ENCODE measurements around the gene CCDC178. TPM values are rescaled to one million over a fixed set of nuclear protein-coding genes. Genes with fewer than 3 reads are reported as not detected.

CCDC178 gene
- polyA plus RNA-seq (2011; rRNA removed) (0.12 TPM in 1 of 2 replicates, not detected in the other), polyA minus RNA-seq (2011; rRNA and poly(A)+ RNA removed) (not detected in 2 replicates)

DNA sequence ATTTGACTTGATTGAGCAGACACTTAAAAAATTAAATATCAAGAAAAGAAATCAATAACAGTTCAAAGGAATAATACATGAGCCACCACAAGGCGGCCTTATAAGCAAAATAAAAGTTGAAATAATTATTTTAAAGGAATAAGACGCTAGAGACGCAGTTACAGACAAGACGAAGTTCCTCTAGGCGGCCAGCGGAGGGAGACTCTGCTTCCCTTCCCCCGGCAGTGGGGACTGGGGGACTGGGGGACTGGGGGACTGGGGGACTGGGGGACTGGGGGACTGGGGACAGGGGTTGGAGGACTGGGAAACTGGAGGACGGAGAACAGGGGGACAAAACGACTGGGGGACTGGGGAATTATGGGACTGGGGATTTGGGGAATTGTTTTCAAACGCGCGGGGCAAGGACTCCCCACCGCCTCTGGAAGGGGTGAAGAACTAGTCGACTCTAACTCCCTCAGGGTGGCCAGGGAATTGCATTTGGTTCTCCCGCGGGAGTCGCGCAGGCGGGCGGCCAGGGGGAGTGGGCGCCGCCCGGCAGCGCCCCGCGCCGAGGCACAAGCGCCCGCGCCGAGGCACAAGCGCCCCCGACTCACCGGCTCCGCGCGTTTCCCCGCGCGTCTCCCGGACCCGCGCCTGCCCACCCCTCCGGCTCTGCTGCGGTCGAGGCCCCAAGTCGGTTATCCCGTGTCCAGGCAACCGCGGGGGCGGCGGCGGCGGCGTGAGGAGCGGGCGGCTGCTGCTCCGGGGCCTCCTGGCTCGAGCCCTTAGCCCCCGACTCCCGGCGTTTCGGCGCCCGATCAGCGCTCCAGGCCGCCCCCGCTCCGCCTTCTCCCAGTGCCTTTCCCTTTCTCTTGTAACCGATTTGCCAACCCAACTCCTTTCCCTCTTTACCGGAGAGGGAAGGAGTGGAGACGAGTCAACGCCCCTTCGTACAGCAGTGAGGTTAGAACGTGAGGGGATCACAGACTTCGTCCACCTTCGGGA is at the start of gene CCDC178:
Gene CCDC178 (minus strand): TSS at position 662 of the 984 bp plus-strand sequence. CDS start 28,633 bp downstream, outside the sequence.
- peak within 1 kb of the TSS; percentile 36 for H3K4me3 ChIP-seq (ENCODE audit: low read depth, low read length)
- TF ChIP-seq, protein P1, sequence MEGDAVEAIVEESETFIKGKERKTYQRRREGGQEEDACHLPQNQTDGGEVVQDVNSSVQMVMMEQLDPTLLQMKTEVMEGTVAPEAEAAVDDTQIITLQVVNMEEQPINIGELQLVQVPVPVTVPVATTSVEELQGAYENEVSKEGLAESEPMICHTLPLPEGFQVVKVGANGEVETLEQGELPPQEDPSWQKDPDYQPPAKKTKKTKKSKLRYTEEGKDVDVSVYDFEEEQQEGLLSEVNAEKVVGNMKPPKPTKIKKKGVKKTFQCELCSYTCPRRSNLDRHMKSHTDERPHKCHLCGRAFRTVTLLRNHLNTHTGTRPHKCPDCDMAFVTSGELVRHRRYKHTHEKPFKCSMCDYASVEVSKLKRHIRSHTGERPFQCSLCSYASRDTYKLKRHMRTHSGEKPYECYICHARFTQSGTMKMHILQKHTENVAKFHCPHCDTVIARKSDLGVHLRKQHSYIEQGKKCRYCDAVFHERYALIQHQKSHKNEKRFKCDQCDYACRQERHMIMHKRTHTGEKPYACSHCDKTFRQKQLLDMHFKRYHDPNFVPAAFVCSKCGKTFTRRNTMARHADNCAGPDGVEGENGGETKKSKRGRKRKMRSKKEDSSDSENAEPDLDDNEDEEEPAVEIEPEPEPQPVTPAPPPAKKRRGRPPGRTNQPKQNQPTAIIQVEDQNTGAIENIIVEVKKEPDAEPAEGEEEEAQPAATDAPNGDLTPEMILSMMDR (IDR thresholded peaks at IDR 0.05; ENCODE audit: low read depth, low read length): peak; percentile 47
- ChIA-PET POLR2A (no interaction called here), CTCF (interaction anchor here (0.9 kb wide), 1 partner anchor 11 kb away, joined by 3 read pairs; no protein-coding TSS in a partner anchor)
- no peak for DNase-seq (ENCODE audit: low read depth, low spot score)
- no peaks in the 10 kb centered on the region for H3K9me3 ChIP-seq (ENCODE audit: control insufficient read depth, insufficient read depth, low read length)
- H3K27me3 ChIP-seq (ENCODE audit: control insufficient read depth, insufficient read depth, low read length): no peaks in the 10 kb centered on the region
- no peak within 1 kb of the TSS for H3K27ac ChIP-seq (ENCODE audit: low read depth, low read length)

GRCh38 chr18:33483908-33484307 is 43.4 kb upstream of the CCDC178 start:
- Histone ChIP-seq H3K9me3 (ENCODE audit: control insufficient read depth, insufficient read depth, low read length) (no peaks in the 10 kb centered on the region), H3K27ac (ENCODE audit: low read depth, low read length) (no peak overlapping the region), H3K27me3 (ENCODE audit: control insufficient read depth, insufficient read depth, low read length) (no peaks in the 10 kb centered on the region), H3K4me3 (ENCODE audit: low read depth, low read length) (no peak overlapping the region)
- TF ChIP-seq, protein P1 (IDR thresholded peaks at IDR 0.05; ENCODE audit: low read depth, low read length): no peak
- DNase-seq (ENCODE audit: low read depth, low spot score): no peak
- POLR2A ChIA-PET: no interaction called here
- CTCF ChIA-PET: no interaction called here

DNA sequence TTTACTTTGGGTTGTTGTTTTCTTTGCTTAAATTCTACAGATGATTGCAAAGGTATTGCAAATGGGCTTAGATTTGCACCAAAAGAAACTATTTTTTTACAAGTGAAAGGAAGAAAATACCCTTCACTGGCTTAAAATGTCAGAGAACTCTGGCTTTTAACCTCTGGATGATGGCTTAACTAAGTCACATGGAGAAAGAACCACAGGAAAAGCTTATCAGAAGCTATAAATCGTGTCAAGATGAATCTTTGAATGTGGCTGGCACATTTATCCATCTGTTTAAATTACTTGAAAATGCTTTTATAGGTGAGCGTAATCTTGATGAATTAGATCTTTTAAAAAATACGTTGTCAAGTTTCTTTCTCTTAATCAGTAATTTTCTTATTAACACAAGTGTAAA is 32.0 kb upstream of the CCDC178 start:
- Histone ChIP-seq H3K27me3 (ENCODE audit: control insufficient read depth, insufficient read depth, low read length) (no peaks in the 10 kb centered on the region), H3K4me3 (ENCODE audit: low read depth, low read length) (no peak overlapping the region), H3K27ac (ENCODE audit: low read depth, low read length) (no peak overlapping the region), H3K9me3 (ENCODE audit: control insufficient read depth, insufficient read depth, low read length) (no peaks in the 10 kb centered on the region)
- no peak for DNase-seq (ENCODE audit: low read depth, low spot score)
- ChIA-PET CTCF (no interaction called here), POLR2A (no interaction called here)
- TF ChIP-seq, protein P1 (IDR thresholded peaks at IDR 0.05; ENCODE audit: low read depth, low read length): no peak

DNA sequence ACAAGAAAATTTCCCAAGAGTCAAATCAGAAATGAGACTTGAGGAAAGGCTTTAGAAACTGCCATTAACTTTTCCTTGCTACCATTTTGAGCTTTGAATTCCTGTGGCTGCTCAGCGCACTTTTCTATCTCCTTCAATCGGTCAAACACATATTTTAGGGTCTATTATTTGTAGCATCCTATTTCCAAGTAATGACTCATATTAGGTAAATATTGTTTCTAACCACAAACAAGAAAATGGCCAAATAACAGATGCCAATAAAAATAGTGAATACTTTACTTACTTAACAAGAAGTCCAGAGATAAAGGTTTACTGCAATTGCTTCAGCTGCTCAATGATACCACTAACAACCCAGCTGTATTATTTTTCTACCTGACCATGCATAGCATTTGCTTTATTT is 29.7 kb upstream of the CCDC178 start:
- CTCF ChIA-PET: interaction anchor here (0.5 kb wide), 1 partner anchor 66 kb away, joined by 3 read pairs; no protein-coding TSS in a partner anchor
- Histone ChIP-seq H3K27ac (ENCODE audit: low read depth, low read length) (no peak overlapping the region), H3K9me3 (ENCODE audit: control insufficient read depth, insufficient read depth, low read length) (no peaks in the 10 kb centered on the region), H3K4me3 (ENCODE audit: low read depth, low read length) (no peak overlapping the region), H3K27me3 (ENCODE audit: control insufficient read depth, insufficient read depth, low read length) (no peaks in the 10 kb centered on the region)
- no peak for DNase-seq (ENCODE audit: low read depth, low spot score)
- POLR2A ChIA-PET: no interaction called here
- TF ChIP-seq, protein P1 (IDR thresholded peaks at IDR 0.05; ENCODE audit: low read depth, low read length): no peak

DNA sequence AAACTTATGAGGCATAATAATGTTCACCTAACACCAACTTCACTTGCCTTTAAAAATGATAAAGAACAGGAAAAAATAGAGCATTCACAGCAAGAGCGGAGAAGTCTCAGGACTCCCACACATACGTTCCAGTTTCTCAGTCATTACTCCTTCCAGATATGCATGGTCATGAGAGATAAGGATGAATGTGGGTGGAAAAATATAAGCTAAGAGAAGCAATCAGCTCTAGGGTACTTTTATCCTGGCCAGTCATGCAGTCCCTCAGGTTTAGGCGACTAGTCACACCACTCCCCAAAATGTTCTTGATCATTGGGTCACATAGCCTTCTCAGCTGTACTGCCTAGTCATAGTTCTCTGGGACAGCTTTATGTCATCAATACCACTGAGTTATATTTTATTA is 29.2 kb upstream of the CCDC178 start:
- CTCF ChIA-PET: interaction anchor here (0.5 kb wide), 1 partner anchor 66 kb away, joined by 3 read pairs; no protein-coding TSS in a partner anchor
- no peaks in the 10 kb centered on the region for H3K27me3 ChIP-seq (ENCODE audit: control insufficient read depth, insufficient read depth, low read length)
- POLR2A ChIA-PET: no interaction called here
- TF ChIP-seq, protein P1 (IDR thresholded peaks at IDR 0.05; ENCODE audit: low read depth, low read length): no peak
- DNase-seq (ENCODE audit: low read depth, low spot score): no peak
- H3K9me3 ChIP-seq (ENCODE audit: control insufficient read depth, insufficient read depth, low read length): no peaks in the 10 kb centered on the region
- no peak overlapping the region for H3K27ac ChIP-seq (ENCODE audit: low read depth, low read length)
- H3K4me3 ChIP-seq (ENCODE audit: low read depth, low read length): no peak overlapping the region

All from AG04450 (cell line).